HepG2 (cell line): ENCODE measurements around the gene FN1. TPM values are rescaled to one million over a fixed set of nuclear protein-coding genes. Genes with fewer than 3 reads are reported as not detected.
A peak's percentile ranks its signal among the peaks of the same experiment; 100 is the strongest.

Experiments
- ATRX ChIP-seq: sonication (generic); formaldehyde crosslinking; IDR thresholded peaks from 2 replicates; pipeline ENCODE4 v1.4.0; 2020; ENCODE audit warnings: missing genetic modification reagents, borderline replicate concordance
- BCL6 ChIP-seq: IDR thresholded peaks from 2 replicates; pipeline ENCODE4 v1.6.1; 2016; ENCODE audit warnings: missing genetic modification reagents, missing compliant biosample characterization
- FOXA1 ChIP-seq, 2 experiments: fragments of 450-650 bp in 1 of 2; sonication (generic) in 1 of 2; formaldehyde crosslinking in 1 of 2; IDR thresholded peaks; 2 replicates each; pipeline versions ENCODE4 v1.4.0 to v1.6.1; 2016 to 2020; ENCODE audit warnings: missing genetic modification reagents in 1 of 2
- GZF1 ChIP-seq: sonication (generic); formaldehyde crosslinking; IDR thresholded peaks from 2 replicates; pipeline ENCODE4 v1.5.1; 2020; ENCODE audit warnings: mild to moderate bottlenecking, missing genetic modification reagents
- HNRNPH1 ChIP-seq: fragments of 200-400 bp; formaldehyde crosslinking; optimal IDR thresholded peaks from 2 replicates; pipeline ENCODE3; 2017; ENCODE audit warnings: mild to moderate bottlenecking, low read depth, low read length
- HOXD1 ChIP-seq: sonication (generic); formaldehyde crosslinking; IDR thresholded peaks from 2 replicates; pipeline ENCODE4 v1.5.0; 2020; ENCODE audit warnings: missing genetic modification reagents
- KLF13 ChIP-seq: sonication (generic); formaldehyde crosslinking; IDR thresholded peaks from 2 replicates; pipeline ENCODE4 v1.4.0; 2020; ENCODE audit warnings: mild to moderate bottlenecking, missing genetic modification reagents
- MAFK ChIP-seq, 2 experiments: IDR thresholded peaks in 1 of 2; conservative IDR thresholded peaks in 1 of 2; 2 replicates each; pipeline ENCODE4 v1.6.1; 2011; ENCODE audit warnings: improper control_type of control experiment in 2 of 2, low read length in 2 of 2
- PHF5A ChIP-seq: IDR thresholded peaks from one replicate; pipeline ENCODE4 v1.6.1; 2018; ENCODE audit warnings: low read depth, missing genetic modification reagents; ENCODE audit not compliant: unreplicated experiment
- RFX1 ChIP-seq: fragments of 450-650 bp; IDR thresholded peaks from 2 replicates; pipeline ENCODE4 v1.6.1; 2017
- SAP130 ChIP-seq: IDR thresholded peaks from 2 replicates; pipeline ENCODE4 v1.6.1; 2016; ENCODE audit warnings: low read depth
- SMARCE1 ChIP-seq: fragments of 450-650 bp; IDR thresholded peaks from 2 replicates; pipeline ENCODE4 v1.6.1; 2017; ENCODE audit warnings: borderline replicate concordance
- SP5 ChIP-seq: IDR thresholded peaks from 2 replicates; pipeline ENCODE4 v1.6.1; 2016; ENCODE audit warnings: low read depth, borderline replicate concordance
- ZNF7 ChIP-seq: IDR thresholded peaks from 2 replicates; pipeline ENCODE4 v1.6.1; 2016; ENCODE audit warnings: missing biosample characterization, missing genetic modification reagents
- ZNF720 ChIP-seq: sonication (generic); formaldehyde crosslinking; IDR thresholded peaks from 2 replicates; pipeline ENCODE4 v1.4.0; 2020; ENCODE audit warnings: missing genetic modification reagents
- polyA plus RNA-seq, 8 experiments: library from polyadenylated mRNA; depleted of rRNA in 3 of 8; stranded (reverse) in 7 of 8; unstranded in 1 of 8; fragments of >200 nt; fragmentation: Illumina TruSeq in 4 of 8; extraction: Trizol in 4 of 8; gene quantifications; 2 replicates each; pipeline versions ENCODE4 v1.2.1 to v1.2.3, GENCODE V29; 2011 to 2016; ENCODE audit warnings: low read depth in 4 of 8, missing spikeins in 1 of 8, mixed read lengths in 1 of 8; ENCODE audit not compliant: insufficient read depth in 1 of 8
- total RNA-seq, 5 experiments: library from RNA; depleted of rRNA; stranded (reverse); fragments of >200 nt; fragmentation: Illumina TruSeq; extraction: Trizol; gene quantifications; 2 replicates each; pipeline ENCODE4 v1.2.3, GENCODE V29; 2016; ENCODE audit warnings: low read depth in 1 of 5
- TF ChIP-seq, protein P1 (sequence below): sonication (generic); formaldehyde crosslinking; IDR thresholded peaks from 2 replicates; pipeline ENCODE4 v1.4.0; 2020; ENCODE audit warnings: missing genetic modification reagents
- TF ChIP-seq, protein P2 (sequence below): sonication (generic); formaldehyde crosslinking; IDR thresholded peaks from 2 replicates; pipeline ENCODE4 v1.5.0; 2020; ENCODE audit warnings: mild to moderate bottlenecking, missing genetic modification reagents, borderline replicate concordance
- TF ChIP-seq, protein P3 (sequence below): IDR thresholded peaks from 2 replicates; pipeline ENCODE4 v1.6.1; 2016; ENCODE audit warnings: mild to moderate bottlenecking
- TF ChIP-seq, protein P4 (sequence below): sonication (generic); formaldehyde crosslinking; IDR thresholded peaks from 2 replicates; pipeline ENCODE4 v1.8.0; 2022; ENCODE audit warnings: mild to moderate bottlenecking, missing genetic modification reagents; ENCODE audit not compliant: insufficient replicate concordance

FN1 gene
- total and polyA plus RNA-seq, 2 of the 13 experiments (the other 11 are each of a cell fraction or from before 2014, with no cell fraction given) = 1,847 to 6,471 TPM

DNA sequence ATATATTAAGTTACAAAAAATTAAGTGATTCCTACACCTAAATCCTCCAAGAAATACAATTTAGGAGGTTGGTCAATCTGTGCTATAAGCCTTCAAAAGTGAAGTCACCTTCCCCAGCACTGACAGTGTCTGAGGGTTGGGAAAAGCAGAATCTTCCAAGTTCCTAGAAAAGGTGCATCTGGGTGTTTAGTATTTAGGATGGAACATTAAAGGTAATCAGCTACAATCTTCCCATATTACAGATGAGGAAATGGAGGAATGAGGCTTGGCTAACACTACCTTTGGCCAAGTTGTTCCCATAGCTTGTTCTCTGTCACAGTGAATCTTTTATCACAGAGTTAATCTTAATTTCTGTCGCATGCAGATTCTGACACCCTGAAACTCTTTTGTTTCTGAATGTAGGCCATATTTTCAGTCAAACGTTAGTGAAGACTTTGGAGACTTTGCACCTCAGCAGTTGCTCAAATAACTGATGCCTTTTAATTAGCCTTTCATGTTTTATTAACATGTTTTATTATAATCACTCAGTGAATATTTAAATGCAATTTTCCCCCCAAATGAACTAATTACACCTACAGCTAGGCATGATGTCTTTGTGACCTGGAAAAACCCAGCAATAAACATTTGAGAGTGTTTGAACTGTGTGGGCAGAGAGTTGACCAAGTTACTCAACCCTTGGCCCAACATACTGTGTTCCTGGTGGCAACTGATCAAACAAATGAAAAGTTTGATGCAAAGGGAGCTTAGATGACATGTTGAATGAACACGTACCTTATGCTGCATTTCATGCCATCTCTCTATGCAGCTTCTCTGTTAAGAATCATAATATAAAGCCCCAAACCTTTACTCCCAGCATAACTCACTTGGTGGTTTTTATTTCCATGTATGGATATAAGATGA is 17.6 kb downstream of the FN1 start (continued):
- no peak for TF ChIP-seq RFX1
- TF ChIP-seq SMARCE1 = no peak
- TF ChIP-seq ZNF720 (CRISPR knock-in tag) = no peak
- TF ChIP-seq FOXA1 (IDR thresholded peaks at IDR 0.05) = no peak
- TF ChIP-seq FOXA1 (CRISPR knock-in tag; IDR thresholded peaks at IDR 0.05) = peak; percentile 74
- TF ChIP-seq SP5 (CRISPR knock-in tag) = 0 out of 2 replicates have a peak, but pooled peaks have one; percentile 27
- TF ChIP-seq, protein P1, sequence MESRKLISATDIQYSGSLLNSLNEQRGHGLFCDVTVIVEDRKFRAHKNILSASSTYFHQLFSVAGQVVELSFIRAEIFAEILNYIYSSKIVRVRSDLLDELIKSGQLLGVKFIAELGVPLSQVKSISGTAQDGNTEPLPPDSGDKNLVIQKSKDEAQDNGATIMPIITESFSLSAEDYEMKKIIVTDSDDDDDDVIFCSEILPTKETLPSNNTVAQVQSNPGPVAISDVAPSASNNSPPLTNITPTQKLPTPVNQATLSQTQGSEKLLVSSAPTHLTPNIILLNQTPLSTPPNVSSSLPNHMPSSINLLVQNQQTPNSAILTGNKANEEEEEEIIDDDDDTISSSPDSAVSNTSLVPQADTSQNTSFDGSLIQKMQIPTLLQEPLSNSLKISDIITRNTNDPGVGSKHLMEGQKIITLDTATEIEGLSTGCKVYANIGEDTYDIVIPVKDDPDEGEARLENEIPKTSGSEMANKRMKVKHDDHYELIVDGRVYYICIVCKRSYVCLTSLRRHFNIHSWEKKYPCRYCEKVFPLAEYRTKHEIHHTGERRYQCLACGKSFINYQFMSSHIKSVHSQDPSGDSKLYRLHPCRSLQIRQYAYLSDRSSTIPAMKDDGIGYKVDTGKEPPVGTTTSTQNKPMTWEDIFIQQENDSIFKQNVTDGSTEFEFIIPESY (CRISPR knock-in tag) = no peak
- no peak for TF ChIP-seq GZF1 (CRISPR knock-in tag)
- TF ChIP-seq MAFK (conservative IDR thresholded peaks at IDR 0.05 in 1 of 2, IDR thresholded peaks at IDR 0.05 in 1 of 2; ENCODE audit: low read length in 2 of 2) = no peak
- TF ChIP-seq HOXD1 (CRISPR knock-in tag) = no peak
- peak; percentile 25 for TF ChIP-seq PHF5A (CRISPR knock-in tag)
- TF ChIP-seq, protein P2, sequence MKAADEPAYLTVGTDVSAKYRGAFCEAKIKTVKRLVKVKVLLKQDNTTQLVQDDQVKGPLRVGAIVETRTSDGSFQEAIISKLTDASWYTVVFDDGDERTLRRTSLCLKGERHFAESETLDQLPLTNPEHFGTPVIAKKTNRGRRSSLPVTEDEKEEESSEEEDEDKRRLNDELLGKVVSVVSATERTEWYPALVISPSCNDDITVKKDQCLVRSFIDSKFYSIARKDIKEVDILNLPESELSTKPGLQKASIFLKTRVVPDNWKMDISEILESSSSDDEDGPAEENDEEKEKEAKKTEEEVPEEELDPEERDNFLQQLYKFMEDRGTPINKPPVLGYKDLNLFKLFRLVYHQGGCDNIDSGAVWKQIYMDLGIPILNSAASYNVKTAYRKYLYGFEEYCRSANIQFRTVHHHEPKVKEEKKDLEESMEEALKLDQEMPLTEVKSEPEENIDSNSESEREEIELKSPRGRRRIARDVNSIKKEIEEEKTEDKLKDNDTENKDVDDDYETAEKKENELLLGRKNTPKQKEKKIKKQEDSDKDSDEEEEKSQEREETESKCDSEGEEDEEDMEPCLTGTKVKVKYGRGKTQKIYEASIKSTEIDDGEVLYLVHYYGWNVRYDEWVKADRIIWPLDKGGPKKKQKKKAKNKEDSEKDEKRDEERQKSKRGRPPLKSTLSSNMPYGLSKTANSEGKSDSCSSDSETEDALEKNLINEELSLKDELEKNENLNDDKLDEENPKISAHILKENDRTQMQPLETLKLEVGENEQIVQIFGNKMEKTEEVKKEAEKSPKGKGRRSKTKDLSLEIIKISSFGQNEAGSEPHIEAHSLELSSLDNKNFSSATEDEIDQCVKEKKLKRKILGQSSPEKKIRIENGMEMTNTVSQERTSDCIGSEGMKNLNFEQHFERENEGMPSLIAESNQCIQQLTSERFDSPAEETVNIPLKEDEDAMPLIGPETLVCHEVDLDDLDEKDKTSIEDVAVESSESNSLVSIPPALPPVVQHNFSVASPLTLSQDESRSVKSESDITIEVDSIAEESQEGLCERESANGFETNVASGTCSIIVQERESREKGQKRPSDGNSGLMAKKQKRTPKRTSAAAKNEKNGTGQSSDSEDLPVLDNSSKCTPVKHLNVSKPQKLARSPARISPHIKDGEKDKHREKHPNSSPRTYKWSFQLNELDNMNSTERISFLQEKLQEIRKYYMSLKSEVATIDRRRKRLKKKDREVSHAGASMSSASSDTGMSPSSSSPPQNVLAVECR (CRISPR knock-in tag) = no peak; the same call in 1 of the 2 replicates
- no peak for TF ChIP-seq KLF13 (CRISPR knock-in tag)
- peak; percentile 75 for TF ChIP-seq SAP130
- TF ChIP-seq, protein P3, sequence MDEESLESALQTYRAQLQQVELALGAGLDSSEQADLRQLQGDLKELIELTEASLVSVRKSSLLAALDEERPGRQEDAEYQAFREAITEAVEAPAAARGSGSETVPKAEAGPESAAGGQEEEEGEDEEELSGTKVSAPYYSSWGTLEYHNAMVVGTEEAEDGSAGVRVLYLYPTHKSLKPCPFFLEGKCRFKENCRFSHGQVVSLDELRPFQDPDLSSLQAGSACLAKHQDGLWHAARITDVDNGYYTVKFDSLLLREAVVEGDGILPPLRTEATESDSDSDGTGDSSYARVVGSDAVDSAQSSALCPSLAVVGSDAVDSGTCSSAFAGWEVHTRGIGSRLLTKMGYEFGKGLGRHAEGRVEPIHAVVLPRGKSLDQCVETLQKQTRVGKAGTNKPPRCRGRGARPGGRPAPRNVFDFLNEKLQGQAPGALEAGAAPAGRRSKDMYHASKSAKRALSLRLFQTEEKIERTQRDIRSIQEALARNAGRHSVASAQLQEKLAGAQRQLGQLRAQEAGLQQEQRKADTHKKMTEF (CRISPR knock-in tag) = peak; percentile 72; the same call in 1 of the 2 replicates
- TF ChIP-seq, protein P4, sequence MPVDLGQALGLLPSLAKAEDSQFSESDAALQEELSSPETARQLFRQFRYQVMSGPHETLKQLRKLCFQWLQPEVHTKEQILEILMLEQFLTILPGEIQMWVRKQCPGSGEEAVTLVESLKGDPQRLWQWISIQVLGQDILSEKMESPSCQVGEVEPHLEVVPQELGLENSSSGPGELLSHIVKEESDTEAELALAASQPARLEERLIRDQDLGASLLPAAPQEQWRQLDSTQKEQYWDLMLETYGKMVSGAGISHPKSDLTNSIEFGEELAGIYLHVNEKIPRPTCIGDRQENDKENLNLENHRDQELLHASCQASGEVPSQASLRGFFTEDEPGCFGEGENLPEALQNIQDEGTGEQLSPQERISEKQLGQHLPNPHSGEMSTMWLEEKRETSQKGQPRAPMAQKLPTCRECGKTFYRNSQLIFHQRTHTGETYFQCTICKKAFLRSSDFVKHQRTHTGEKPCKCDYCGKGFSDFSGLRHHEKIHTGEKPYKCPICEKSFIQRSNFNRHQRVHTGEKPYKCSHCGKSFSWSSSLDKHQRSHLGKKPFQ (CRISPR knock-in tag) = no peak
- TF ChIP-seq ATRX (CRISPR knock-in tag) = no peak
- peak; percentile 90 for TF ChIP-seq BCL6 (CRISPR knock-in tag)
- TF ChIP-seq ZNF7 (CRISPR knock-in tag) = no peak
- no peak for TF ChIP-seq HNRNPH1
